Liver (tissue), 9 donors: ENCODE data around the gene DOCK1. TPM values are rescaled to one million over a fixed set of nuclear protein-coding genes. Genes with fewer than 3 reads are reported as not detected.

ENCODE experiments used
- DNase-seq: peaks from one replicate; pipeline ENCODE4 v3.0.0-alpha.2; 2017; ENCODE audit warnings: low spot score
- H3K27ac ChIP-seq, 2 donors: one replicate each; pipeline ENCODE4 v1.7.0; 2013; ENCODE audit warnings: inconsistent platforms in 2 of 2, low read length in 2 of 2, control low read depth in 1 of 2, low read depth in 1 of 2, mild to moderate bottlenecking in 1 of 2
- H3K27me3 ChIP-seq, 4 donors: one replicate each; pipeline versions ENCODE4 v1.6.1 to v1.7.0; 2013; ENCODE audit warnings: low read length in 3 of 4, inconsistent platforms in 1 of 4, mild to moderate bottlenecking in 1 of 4, moderate library complexity in 1 of 4; ENCODE audit not compliant: control insufficient read depth in 4 of 4, insufficient read depth in 4 of 4
- H3K36me3 ChIP-seq, 4 donors: one replicate each; pipeline versions ENCODE4 v1.6.1 to v1.7.0; 2013; ENCODE audit warnings: low read length in 3 of 4, mild to moderate bottlenecking in 3 of 4, low read depth in 1 of 4, moderate library complexity in 1 of 4; ENCODE audit not compliant: control insufficient read depth in 4 of 4, insufficient read depth in 3 of 4
- H3K4me1 ChIP-seq, 4 donors: one replicate each; pipeline versions ENCODE4 v1.6.1 to v1.7.0; 2013; ENCODE audit warnings: low read length in 3 of 4, mild to moderate bottlenecking in 3 of 4, moderate library complexity in 1 of 4; ENCODE audit not compliant: control insufficient read depth in 4 of 4, insufficient read depth in 4 of 4
- H3K4me3 ChIP-seq, 3 donors: one replicate each; pipeline versions ENCODE4 v1.6.1 to v1.7.0; 2013; ENCODE audit warnings: low read length in 3 of 3, control low read depth in 1 of 3, low read depth in 1 of 3, mild to moderate bottlenecking in 1 of 3
- H3K9ac ChIP-seq, 2 donors: one replicate each; pipeline ENCODE4 v1.7.0; 2013; ENCODE audit warnings: low read length in 2 of 2, mild to moderate bottlenecking in 2 of 2, moderate library complexity in 2 of 2, control low read depth in 1 of 2, low read depth in 1 of 2
- H3K9me3 ChIP-seq, 4 donors: one replicate each; pipeline versions ENCODE4 v1.6.1 to v1.7.0; 2013; ENCODE audit warnings: low read length in 3 of 4; ENCODE audit not compliant: control insufficient read depth in 4 of 4
- ATF3 ChIP-seq: IDR thresholded peaks from 2 replicates; pipeline ENCODE4 v1.6.1; 2016; ENCODE audit warnings: antibody characterized with exemption
- CTCF ChIP-seq: fragments of 150-350 bp; IDR thresholded peaks from 2 replicates; pipeline ENCODE4 v1.5.1; 2017; ENCODE audit warnings: improper control_type of control experiment, low read depth, low read length; ENCODE audit not compliant: missing input control
- EGR1 ChIP-seq, 2 donors: IDR thresholded peaks; 2 replicates each; pipeline ENCODE4 v1.6.1; 2016 to 2018; ENCODE audit warnings: antibody characterized with exemption in 2 of 2, low read depth in 2 of 2
- FOXA1 ChIP-seq: IDR thresholded peaks from 2 replicates; pipeline ENCODE4 v1.6.1; 2016; ENCODE audit warnings: antibody characterized with exemption
- FOXA2 ChIP-seq: IDR thresholded peaks from 2 replicates; pipeline ENCODE4 v1.6.1; 2016; ENCODE audit warnings: antibody characterized with exemption
- GABPA ChIP-seq, 2 donors: IDR thresholded peaks in 1 of 2; conservative IDR thresholded peaks in 1 of 2; 2 replicates each; pipeline ENCODE4 v1.6.1; 2016; ENCODE audit warnings: antibody characterized with exemption in 2 of 2, mild to moderate bottlenecking in 1 of 2, moderate library complexity in 1 of 2
- HNF4A ChIP-seq, 2 donors: conservative IDR thresholded peaks; 2 replicates each; pipeline ENCODE4 v1.6.1; 2016; ENCODE audit warnings: antibody characterized with exemption in 2 of 2, mild to moderate bottlenecking in 2 of 2
- HNF4G ChIP-seq: IDR thresholded peaks from 2 replicates; pipeline ENCODE4 v1.6.1; 2016; ENCODE audit warnings: antibody characterized with exemption
- JUND ChIP-seq, 2 donors: IDR thresholded peaks; 2 replicates each; pipeline ENCODE4 v1.6.1; 2016; ENCODE audit warnings: antibody characterized with exemption in 2 of 2
- MAX ChIP-seq: IDR thresholded peaks from 2 replicates; pipeline ENCODE4 v1.6.1; 2016; ENCODE audit warnings: antibody characterized with exemption
- NR2F2 ChIP-seq: IDR thresholded peaks from 2 replicates; pipeline ENCODE4 v1.6.1; 2016; ENCODE audit warnings: antibody characterized with exemption
- RAD21 ChIP-seq, 2 donors: IDR thresholded peaks; 2 replicates each; pipeline ENCODE4 v1.6.1; 2016; ENCODE audit warnings: antibody characterized with exemption in 2 of 2, mild to moderate bottlenecking in 2 of 2
- RXRA ChIP-seq, 2 donors: IDR thresholded peaks; 2 replicates each; pipeline ENCODE4 v1.6.1; 2017 to 2018; ENCODE audit warnings: antibody characterized with exemption in 2 of 2, mild to moderate bottlenecking in 1 of 2
- SP1 ChIP-seq: IDR thresholded peaks from 2 replicates; pipeline ENCODE4 v1.6.1; 2018; ENCODE audit warnings: antibody characterized with exemption, mild to moderate bottlenecking
- TAF1 ChIP-seq: conservative IDR thresholded peaks from 2 replicates; pipeline ENCODE4 v1.6.1; 2016; ENCODE audit warnings: antibody characterized with exemption, mild to moderate bottlenecking
- YY1 ChIP-seq: IDR thresholded peaks from 2 replicates; pipeline ENCODE4 v1.6.1; 2016; ENCODE audit warnings: antibody characterized with exemption, mild to moderate bottlenecking
- ZBTB33 ChIP-seq: IDR thresholded peaks from 2 replicates; pipeline ENCODE4 v1.6.1; 2016; ENCODE audit warnings: antibody characterized with exemption
- WGBS: extraction: QIAGEN DNeasy Blood & Tissue Kit; methylation state at CpG from one replicate; pipeline ENCODE4 v1.1.7; 2013; 5-methylcytosine and 5-hydroxymethylcytosine counted together
- polyA plus RNA-seq, 2 donors: library from polyadenylated mRNA; stranded (reverse) in 1 of 2; unstranded in 1 of 2; fragments of 200-250 nt in 1 of 2; fragments of >200 nt in 1 of 2; fragmentation: Nextera tagmentation in 1 of 2; extraction: Ambion mirVana in 1 of 2; gene quantifications; one replicate each; pipeline versions ENCODE4 v1.2.1 to v1.2.3, GENCODE V29; 2013 to 2015
- total RNA-seq, 2 donors: library from RNA; depleted of rRNA; stranded (reverse); fragments of >200 nt; gene quantifications; one replicate each; pipeline ENCODE4 v1.2.3, GENCODE V29; 2014
- TF ChIP-seq, protein P1 (sequence below): IDR thresholded peaks from 2 replicates; pipeline ENCODE4 v1.6.1; 2016; ENCODE audit warnings: antibody characterized with exemption, mild to moderate bottlenecking
- donor health status: healthy.
- donor health status: healthy.
- donor health status: healthy.
- donor health status: healthy.
- donor health status: healthy.

DOCK1 gene
- total and polyA plus RNA-seq, 4 donors: 3.8 to 28.8 (median 9.1) TPM

- Histone ChIP-seq H3K9me3 (no peaks in the 10 kb centered on the region), H3K36me3 (peaks cover 0 to 32% (median 9%) of the 10 kb centered on the region in 4 donors), H3K4me1 (no peaks in the 10 kb centered on the region), H3K27me3 (no peaks in the 10 kb centered on the region), H3K27ac (no peak overlapping the region), H3K4me3 (no peak overlapping the region), H3K9ac (no peak overlapping the region)
- TF ChIP-seq EGR1 (IDR thresholded peaks at IDR 0.05; ENCODE audit: low read depth in 2 of 2): no peak
- no peak for TF ChIP-seq TAF1
- no peak for TF ChIP-seq SP1
- TF ChIP-seq JUND (IDR thresholded peaks at IDR 0.05): no peak
- TF ChIP-seq NR2F2: no peak
- no peak for TF ChIP-seq GABPA (IDR thresholded peaks at IDR 0.05 in 1 of 2, conservative IDR thresholded peaks at IDR 0.05 in 1 of 2)
- TF ChIP-seq ZBTB33: no peak
- TF ChIP-seq FOXA2: no peak
- no peak for TF ChIP-seq RXRA (IDR thresholded peaks at IDR 0.05)
- TF ChIP-seq, protein P1, sequence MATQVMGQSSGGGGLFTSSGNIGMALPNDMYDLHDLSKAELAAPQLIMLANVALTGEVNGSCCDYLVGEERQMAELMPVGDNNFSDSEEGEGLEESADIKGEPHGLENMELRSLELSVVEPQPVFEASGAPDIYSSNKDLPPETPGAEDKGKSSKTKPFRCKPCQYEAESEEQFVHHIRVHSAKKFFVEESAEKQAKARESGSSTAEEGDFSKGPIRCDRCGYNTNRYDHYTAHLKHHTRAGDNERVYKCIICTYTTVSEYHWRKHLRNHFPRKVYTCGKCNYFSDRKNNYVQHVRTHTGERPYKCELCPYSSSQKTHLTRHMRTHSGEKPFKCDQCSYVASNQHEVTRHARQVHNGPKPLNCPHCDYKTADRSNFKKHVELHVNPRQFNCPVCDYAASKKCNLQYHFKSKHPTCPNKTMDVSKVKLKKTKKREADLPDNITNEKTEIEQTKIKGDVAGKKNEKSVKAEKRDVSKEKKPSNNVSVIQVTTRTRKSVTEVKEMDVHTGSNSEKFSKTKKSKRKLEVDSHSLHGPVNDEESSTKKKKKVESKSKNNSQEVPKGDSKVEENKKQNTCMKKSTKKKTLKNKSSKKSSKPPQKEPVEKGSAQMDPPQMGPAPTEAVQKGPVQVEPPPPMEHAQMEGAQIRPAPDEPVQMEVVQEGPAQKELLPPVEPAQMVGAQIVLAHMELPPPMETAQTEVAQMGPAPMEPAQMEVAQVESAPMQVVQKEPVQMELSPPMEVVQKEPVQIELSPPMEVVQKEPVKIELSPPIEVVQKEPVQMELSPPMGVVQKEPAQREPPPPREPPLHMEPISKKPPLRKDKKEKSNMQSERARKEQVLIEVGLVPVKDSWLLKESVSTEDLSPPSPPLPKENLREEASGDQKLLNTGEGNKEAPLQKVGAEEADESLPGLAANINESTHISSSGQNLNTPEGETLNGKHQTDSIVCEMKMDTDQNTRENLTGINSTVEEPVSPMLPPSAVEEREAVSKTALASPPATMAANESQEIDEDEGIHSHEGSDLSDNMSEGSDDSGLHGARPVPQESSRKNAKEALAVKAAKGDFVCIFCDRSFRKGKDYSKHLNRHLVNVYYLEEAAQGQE: no peak
- TF ChIP-seq CTCF: no peak
- TF ChIP-seq YY1: no peak
- TF ChIP-seq RAD21 (IDR thresholded peaks at IDR 0.05): no peak
- no peak for TF ChIP-seq HNF4G
- no peak for TF ChIP-seq HNF4A (conservative IDR thresholded peaks at IDR 0.05)
- TF ChIP-seq MAX: no peak
- no peak for TF ChIP-seq ATF3
- no peak for TF ChIP-seq FOXA1
- 91% methylated on average over 16 of the region's 16 CpGs for WGBS
- no peak for DNase-seq
Measured at GRCh38 chr10:127441350-127442219, 536.4 kb downstream of the DOCK1 start.
